Liver (tissue), 3 donors: ENCODE results near the gene DIDO1.

Experiments used
- ATF3 ChIP-seq: IDR thresholded peaks from 2 replicates; pipeline ENCODE4 v1.6.1; 2016; ENCODE audit warnings: antibody characterized with exemption
- EGR1 ChIP-seq, 2 donors: IDR thresholded peaks; 2 replicates each; pipeline ENCODE4 v1.6.1; 2016 to 2018; ENCODE audit warnings: antibody characterized with exemption in 2 of 2, low read depth in 2 of 2
- JUND ChIP-seq, 2 donors: IDR thresholded peaks; 2 replicates each; pipeline ENCODE4 v1.6.1; 2016; ENCODE audit warnings: antibody characterized with exemption in 2 of 2
- NR2F2 ChIP-seq: IDR thresholded peaks from 2 replicates; pipeline ENCODE4 v1.6.1; 2016; ENCODE audit warnings: antibody characterized with exemption
- RAD21 ChIP-seq, 2 donors: IDR thresholded peaks; 2 replicates each; pipeline ENCODE4 v1.6.1; 2016; ENCODE audit warnings: antibody characterized with exemption in 2 of 2, mild to moderate bottlenecking in 2 of 2
- RXRA ChIP-seq, 2 donors: IDR thresholded peaks; 2 replicates each; pipeline ENCODE4 v1.6.1; 2017 to 2018; ENCODE audit warnings: antibody characterized with exemption in 2 of 2, mild to moderate bottlenecking in 1 of 2
- SP1 ChIP-seq: IDR thresholded peaks from 2 replicates; pipeline ENCODE4 v1.6.1; 2018; ENCODE audit warnings: antibody characterized with exemption, mild to moderate bottlenecking
- TAF1 ChIP-seq: conservative IDR thresholded peaks from 2 replicates; pipeline ENCODE4 v1.6.1; 2016; ENCODE audit warnings: antibody characterized with exemption, mild to moderate bottlenecking
- YY1 ChIP-seq: IDR thresholded peaks from 2 replicates; pipeline ENCODE4 v1.6.1; 2016; ENCODE audit warnings: antibody characterized with exemption, mild to moderate bottlenecking
- ZBTB33 ChIP-seq: IDR thresholded peaks from 2 replicates; pipeline ENCODE4 v1.6.1; 2016; ENCODE audit warnings: antibody characterized with exemption
- TF ChIP-seq, protein P1 (sequence below): fragments of 150-350 bp; IDR thresholded peaks from 2 replicates; pipeline ENCODE4 v1.5.1; 2017; ENCODE audit warnings: improper control_type of control experiment, low read depth, low read length; ENCODE audit not compliant: missing input control
- TF ChIP-seq, protein P2 (sequence below): IDR thresholded peaks from 2 replicates; pipeline ENCODE4 v1.6.1; 2016; ENCODE audit warnings: antibody characterized with exemption, mild to moderate bottlenecking
- TF ChIP-seq, protein P3 (sequence below): IDR thresholded peaks from 2 replicates; pipeline ENCODE4 v1.6.1; 2016; ENCODE audit warnings: antibody characterized with exemption
- donor health status: healthy.
- donor health status: healthy.

DNA sequence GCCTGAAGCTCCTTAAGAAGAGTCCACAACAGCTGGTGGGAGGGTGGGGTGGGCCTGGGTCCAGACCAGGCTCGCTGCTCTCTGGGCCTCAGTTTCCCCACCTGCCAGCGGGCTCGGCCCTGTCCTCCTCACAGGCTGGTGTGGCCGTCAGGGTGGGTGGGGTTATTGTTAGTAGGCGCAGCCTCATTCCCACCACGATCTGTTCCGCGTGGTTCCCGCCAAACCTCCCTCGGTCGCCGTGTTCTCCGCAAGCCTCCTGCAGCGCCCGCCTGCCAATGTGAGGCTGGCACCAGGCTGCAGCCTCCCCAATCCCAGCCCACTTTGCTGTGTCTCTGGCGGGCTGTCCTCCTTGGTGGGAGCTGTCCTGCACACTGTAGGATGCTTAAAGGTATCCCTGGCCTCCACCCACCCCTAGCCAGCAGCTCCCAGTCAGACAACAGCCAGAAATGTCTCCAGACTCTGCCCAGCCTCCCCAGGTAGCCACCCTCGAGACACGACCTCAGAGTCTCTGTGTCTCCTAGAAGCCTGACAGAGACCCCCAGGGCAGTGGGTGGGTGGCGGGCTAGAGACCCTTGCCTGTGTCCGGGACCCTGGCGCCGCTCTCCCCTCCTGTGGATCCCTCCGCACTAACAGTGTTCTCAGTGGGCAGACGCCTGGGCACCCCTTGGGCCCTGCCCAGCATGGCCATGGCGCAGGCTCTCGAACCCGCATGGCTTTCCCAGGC is 41.5 kb upstream of the DIDO1 start:
- TF ChIP-seq, protein P1, sequence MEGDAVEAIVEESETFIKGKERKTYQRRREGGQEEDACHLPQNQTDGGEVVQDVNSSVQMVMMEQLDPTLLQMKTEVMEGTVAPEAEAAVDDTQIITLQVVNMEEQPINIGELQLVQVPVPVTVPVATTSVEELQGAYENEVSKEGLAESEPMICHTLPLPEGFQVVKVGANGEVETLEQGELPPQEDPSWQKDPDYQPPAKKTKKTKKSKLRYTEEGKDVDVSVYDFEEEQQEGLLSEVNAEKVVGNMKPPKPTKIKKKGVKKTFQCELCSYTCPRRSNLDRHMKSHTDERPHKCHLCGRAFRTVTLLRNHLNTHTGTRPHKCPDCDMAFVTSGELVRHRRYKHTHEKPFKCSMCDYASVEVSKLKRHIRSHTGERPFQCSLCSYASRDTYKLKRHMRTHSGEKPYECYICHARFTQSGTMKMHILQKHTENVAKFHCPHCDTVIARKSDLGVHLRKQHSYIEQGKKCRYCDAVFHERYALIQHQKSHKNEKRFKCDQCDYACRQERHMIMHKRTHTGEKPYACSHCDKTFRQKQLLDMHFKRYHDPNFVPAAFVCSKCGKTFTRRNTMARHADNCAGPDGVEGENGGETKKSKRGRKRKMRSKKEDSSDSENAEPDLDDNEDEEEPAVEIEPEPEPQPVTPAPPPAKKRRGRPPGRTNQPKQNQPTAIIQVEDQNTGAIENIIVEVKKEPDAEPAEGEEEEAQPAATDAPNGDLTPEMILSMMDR, result no peak
- TF ChIP-seq ATF3 (no peak), JUND (IDR thresholded peaks at IDR 0.05) (no peak), SP1 (no peak), YY1 (no peak), TAF1 (no peak), RAD21 (IDR thresholded peaks at IDR 0.05) (no peak), NR2F2 (no peak), EGR1 (IDR thresholded peaks at IDR 0.05; ENCODE audit: low read depth in 2 of 2) (no peak), ZBTB33 (no peak), RXRA (IDR thresholded peaks at IDR 0.05) (no peak)
- TF ChIP-seq, protein P2, sequence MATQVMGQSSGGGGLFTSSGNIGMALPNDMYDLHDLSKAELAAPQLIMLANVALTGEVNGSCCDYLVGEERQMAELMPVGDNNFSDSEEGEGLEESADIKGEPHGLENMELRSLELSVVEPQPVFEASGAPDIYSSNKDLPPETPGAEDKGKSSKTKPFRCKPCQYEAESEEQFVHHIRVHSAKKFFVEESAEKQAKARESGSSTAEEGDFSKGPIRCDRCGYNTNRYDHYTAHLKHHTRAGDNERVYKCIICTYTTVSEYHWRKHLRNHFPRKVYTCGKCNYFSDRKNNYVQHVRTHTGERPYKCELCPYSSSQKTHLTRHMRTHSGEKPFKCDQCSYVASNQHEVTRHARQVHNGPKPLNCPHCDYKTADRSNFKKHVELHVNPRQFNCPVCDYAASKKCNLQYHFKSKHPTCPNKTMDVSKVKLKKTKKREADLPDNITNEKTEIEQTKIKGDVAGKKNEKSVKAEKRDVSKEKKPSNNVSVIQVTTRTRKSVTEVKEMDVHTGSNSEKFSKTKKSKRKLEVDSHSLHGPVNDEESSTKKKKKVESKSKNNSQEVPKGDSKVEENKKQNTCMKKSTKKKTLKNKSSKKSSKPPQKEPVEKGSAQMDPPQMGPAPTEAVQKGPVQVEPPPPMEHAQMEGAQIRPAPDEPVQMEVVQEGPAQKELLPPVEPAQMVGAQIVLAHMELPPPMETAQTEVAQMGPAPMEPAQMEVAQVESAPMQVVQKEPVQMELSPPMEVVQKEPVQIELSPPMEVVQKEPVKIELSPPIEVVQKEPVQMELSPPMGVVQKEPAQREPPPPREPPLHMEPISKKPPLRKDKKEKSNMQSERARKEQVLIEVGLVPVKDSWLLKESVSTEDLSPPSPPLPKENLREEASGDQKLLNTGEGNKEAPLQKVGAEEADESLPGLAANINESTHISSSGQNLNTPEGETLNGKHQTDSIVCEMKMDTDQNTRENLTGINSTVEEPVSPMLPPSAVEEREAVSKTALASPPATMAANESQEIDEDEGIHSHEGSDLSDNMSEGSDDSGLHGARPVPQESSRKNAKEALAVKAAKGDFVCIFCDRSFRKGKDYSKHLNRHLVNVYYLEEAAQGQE, result no peak
- TF ChIP-seq, protein P3, sequence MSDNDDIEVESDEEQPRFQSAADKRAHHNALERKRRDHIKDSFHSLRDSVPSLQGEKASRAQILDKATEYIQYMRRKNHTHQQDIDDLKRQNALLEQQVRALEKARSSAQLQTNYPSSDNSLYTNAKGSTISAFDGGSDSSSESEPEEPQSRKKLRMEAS, result no peak
